GM21526 (cell line): ENCODE measurements around the gene ITPKB.
"Not testable (repeated sequence)": the region's sequence is repeated elsewhere in the genome, so short reads cannot be mapped to it uniquely, and the experiment has no call there.

Experiments
- ATAC-seq: cut with Tn5 transposase; IDR thresholded peaks from one replicate; pipeline ENCODE4 v1.9.1; 2021; ENCODE audit warnings: moderate library complexity; ENCODE audit not compliant: unreplicated experiment, low FRiP score

The ITPKB gene

DNA sequence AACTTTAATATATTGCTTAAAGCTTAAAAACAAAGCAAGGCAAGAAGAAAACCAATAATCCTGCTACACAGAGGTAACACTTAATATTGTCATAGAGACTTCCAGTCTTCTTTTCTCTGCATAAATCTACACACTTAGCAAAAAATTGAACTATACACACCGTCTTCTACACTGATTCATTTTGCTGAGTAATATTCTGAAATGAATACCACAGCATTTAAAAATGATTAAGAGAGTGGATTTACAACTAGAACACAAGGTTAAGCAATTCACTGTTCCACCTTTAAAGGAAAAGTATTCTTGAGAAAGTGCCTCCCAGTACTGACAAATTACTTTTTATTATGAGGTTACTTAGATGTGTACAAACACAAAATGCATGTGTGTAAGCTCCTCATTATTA lies 22.2 kb upstream of the ITPKB start:
- no peak for ATAC-seq

- ATAC-seq = no peak
These were observed 15.9 kb upstream of the ITPKB start for GRCh38 chr1:226754793-226755533.

- no peak for ATAC-seq
These were observed 15.0 kb upstream of the ITPKB start for GRCh38 chr1:226754097-226754496.

GRCh38 chr1:226751703-226752102 lies 12.6 kb upstream of the ITPKB start:
- no peak for ATAC-seq

DNA sequence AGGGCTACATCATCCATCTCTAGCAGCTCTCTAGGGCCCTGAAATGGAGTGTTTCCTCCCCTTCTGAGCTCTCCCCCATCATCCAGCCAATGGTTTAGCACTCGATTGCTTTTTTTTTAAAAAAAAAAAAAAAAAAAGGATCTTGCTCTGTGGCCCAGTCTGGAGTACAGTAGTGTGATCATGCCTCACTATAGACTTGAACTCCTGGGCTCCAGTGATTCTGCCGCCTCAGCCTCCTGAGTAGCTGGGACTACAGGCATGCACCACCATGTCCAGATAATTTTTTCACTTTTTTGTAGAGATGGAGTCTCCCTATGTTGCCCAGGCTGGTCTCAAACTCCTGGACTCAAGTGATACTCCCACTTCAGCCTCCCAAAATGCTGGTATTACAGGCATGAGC lies 12.1 kb upstream of the ITPKB start:
- ATAC-seq = no peak

- no peak for ATAC-seq
These were observed 10.4 kb upstream of the ITPKB start for GRCh38 chr1:226749467-226749866.

- no peak for ATAC-seq
These were observed 9.2 kb upstream of the ITPKB start for GRCh38 chr1:226748306-226748705.

- not testable (repeated sequence) for ATAC-seq
These were observed 8.6 kb upstream of the ITPKB start for GRCh38 chr1:226747519-226748263.

DNA sequence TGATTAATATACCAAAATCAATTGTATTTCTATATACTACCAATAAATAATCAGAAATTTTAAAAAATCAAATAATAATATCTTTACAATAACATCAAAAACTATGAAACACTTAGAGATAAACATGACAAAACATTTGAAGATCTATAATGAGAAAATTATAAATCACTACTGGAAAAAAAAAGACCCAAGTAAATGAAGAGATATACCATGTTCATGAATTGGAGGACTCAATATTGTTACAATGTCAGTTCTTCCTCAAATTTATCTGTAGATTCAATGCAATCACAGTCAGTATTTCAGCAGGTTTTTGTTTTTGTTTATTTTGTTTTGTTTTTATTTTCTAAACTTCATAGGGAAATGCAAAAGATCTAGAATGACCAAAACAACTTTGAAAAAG lies 4.2 kb upstream of the ITPKB start:
- no peak for ATAC-seq

GRCh38 chr1:226741009-226741408 lies 1.9 kb upstream of the ITPKB start:
- no peak for ATAC-seq

- ATAC-seq = no peak
These were observed 599 bp upstream of the ITPKB start for GRCh38 chr1:226739696-226740065.

DNA sequence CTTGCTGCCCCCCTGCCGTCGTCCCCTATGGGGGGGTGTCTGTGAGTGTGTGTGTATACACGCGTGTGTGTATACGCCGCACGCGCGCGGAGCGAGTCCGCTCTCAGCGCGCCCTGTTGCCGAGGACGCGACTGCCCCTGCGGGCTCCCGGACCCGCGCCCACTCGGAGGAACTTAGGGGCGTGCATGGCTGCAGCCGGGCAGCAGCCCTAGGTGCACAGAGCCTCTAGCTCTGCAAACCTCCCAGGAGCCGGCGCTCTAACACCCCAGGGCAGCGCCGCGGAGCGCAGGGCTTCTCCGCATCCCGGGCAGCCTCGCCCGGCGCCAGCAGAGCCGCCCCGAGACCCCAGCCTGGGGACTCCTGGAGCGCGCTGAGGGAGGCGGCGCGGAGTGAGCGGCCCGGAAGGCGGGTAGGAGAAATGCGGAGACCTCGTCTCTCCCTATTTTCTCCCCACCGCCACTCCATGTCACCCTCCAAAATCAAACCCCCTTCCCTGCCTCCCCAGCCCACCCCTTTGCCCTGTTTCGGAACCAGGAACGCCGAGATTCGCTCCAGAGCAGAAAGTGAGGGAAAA lies 574 bp downstream of the ITPKB start:
- peak; percentile 27 for ATAC-seq

- peak; percentile 16 for ATAC-seq
These were observed 1.2 kb downstream of the ITPKB start for GRCh38 chr1:226737819-226738420.

- peak; percentile 41 for ATAC-seq
These were observed 1.9 kb downstream of the ITPKB start for GRCh38 chr1:226736908-226737818.

DNA sequence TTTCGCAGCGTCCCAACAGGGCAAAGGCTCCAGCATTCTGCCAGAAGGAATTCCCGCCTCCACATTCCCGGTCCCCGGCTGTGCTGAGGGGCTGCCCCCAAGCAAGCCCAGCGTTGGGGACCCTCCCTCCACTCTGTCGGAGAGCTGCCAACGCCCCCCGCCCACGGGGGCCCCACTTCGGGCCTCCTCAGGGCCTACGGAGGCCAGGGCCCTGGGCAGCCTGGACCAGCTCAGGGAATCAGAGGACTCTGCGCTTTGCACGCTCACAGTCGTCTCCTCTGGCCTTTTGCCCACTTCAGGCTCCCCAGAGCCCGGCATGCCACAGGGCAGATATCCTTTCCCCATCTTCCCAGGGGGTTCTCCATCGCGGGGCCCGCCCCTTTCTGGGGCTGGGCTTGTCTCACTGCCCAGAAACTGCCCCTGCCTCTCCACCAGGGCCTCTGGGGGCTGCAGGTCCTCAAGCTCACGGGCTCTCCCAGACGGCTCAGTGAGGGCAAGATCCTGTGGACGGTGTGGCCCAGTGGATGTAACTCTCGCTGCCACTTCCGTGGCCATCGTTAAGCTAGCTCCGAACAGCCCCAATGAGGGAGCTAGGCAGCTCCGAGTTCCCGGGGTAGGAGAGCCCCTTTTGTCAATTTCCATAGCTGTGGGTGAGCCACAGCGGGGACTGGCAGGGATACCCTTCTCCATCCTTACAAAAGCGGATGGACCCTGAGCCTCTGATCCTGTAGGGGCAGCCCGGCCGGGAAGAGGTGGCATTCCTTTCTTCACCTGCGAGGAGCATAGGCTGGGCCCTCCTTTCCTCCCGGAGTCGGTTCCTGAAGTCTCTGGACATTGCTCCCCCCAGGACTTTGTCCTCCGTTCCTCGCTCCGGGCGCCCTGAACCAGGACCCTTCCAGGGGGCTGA lies 2.8 kb downstream of the ITPKB start:
- no peak for ATAC-seq

- no peak for ATAC-seq
These were observed 3.5 kb downstream of the ITPKB start for GRCh38 chr1:226735576-226735975.

DNA sequence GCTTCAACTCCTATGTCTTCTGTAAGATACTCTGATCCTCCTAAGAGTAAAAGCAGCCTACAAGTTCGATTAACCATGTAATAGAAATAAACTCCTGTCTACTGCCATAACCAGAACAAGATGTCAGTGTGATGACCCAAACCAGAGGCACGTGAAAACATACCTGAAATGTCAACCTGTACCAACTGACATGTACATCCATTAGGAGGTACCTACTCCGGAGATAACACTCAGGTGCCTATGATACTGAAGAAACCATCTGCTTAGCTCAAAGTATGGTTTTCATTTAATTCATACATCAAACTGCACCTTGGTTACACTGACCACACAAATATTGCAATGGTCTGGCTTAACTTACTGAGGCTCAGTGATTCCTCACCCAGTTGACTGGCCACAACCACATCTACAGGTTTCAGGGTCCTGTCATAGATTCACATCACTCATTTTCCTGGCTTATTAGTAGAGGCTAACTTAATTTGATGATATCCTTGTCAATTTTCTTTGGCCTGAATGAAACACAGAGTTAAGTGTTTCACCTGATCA lies 4.4 kb downstream of the ITPKB start:
- no peak for ATAC-seq

GRCh38 chr1:226733876-226734275 lies 5.2 kb downstream of the ITPKB start:
- no peak for ATAC-seq

GRCh38 chr1:226733304-226733703 lies 5.8 kb downstream of the ITPKB start:
- no peak for ATAC-seq
